HG03196 (cell line): ENCODE results near the gene CTRB1.

ENCODE experiments used
- ATAC-seq: cut with Tn5 transposase; IDR thresholded peaks from one replicate; pipeline ENCODE4 v1.9.1; 2021; ENCODE audit not compliant: unreplicated experiment

The CTRB1 gene

DNA sequence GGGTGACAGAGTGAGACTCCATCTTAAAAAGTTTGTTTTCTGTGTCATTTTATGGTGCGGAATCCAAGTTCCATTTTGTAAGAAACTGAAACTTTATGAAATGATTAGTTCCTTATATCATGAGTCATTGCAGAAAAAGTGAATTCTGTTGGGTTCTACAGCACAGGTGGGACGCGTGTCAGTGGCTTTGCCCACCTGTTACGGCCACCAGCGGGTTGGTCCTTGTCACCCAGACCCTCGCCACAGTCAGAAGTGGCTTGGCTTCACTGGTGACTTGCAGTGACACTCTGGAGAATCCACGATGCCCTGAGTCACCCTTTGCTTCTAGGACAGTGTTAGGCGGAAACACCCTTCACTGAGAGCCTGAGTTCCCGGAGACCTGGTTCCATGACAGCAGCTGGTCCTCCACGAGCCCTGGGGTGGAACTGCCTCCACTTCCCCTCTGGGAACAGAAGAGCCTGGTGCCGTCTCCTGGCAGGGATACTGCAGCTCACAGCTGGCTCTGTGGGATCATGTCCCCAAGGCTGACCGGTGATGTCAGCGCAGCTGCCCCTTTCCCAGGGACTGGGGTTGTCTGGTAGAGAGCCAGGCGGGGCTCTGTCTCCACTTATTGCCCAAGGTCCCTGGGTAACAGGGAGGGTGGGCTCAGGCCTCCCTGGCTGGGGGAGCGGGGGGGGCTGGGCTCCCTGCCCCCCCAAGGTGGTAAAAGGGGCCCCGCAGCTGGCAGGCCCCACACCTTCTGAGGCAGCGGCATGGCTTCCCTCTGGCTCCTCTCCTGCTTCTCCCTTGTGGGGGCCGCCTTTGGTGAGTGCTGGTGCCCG, at the start of gene CTRB1:
Gene CTRB1, plus strand, starts transcription at position 733 of the 821 bp plus-strand sequence. Its CDS starts 20 bp downstream, at position 753.
- no peak for ATAC-seq

DNA sequence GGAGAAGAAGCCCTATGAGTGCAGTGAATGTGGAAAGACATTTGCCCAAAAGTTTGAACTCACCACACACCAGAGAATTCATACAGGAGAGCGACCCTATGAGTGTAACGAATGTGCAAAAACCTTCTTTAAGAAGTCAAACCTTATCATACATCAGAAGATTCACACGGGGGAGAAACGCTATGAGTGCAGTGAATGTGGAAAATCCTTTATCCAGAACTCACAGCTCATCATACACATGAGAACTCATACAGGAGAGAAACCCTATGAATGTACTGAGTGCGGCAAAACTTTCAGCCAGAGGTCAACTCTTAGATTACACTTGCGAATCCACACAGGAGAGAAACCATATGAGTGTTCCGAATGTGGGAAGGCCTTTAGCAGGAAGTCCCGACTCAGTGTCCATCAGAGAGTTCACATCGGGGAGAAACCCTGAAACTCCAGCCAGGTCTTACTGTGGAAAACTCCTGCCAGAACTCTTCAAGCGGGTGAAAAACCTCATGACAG, 48.8 kb upstream of the CTRB1 start:
- ATAC-seq, result no peak

DNA sequence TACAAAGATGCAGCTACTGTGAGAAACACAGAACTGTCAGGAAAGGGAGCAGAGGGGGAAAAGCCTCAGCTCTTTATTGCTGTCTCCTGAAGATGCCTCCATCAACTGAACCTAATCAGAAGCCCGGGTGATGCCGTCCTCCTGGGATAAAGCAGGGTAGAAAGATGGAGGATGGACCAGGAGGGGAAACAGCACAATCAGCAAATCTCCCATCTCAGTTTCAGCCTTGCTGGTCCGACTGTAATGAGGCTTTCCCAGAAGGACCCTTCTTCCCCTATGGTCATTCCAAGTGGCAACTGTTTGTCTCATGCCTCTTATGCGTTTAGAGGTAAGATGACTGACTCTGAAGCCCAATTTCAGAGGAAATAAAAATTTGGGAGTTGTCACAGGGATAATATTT, 46.2 kb upstream of the CTRB1 start:
- ATAC-seq, result no peak

DNA sequence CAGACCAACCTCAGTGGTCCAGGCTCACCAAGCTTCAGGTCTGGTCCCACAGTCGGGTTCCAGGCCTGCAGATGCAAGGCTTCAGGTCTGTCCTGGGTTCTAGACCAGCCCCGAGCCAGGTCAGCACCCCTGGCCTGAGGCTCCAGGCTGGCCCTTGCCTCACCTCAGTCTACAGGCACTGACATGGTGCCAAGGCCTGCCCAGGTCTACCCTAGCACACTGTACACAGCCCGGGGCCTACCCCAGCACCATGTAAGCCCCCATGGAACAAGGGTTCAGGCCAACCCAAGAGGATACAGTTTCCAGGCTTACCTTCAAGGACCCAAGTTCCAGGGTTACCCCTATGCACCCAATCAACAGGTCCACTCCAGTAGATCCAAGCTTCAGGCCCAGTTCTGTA, 43.7 kb upstream of the CTRB1 start:
- ATAC-seq, result no peak

DNA sequence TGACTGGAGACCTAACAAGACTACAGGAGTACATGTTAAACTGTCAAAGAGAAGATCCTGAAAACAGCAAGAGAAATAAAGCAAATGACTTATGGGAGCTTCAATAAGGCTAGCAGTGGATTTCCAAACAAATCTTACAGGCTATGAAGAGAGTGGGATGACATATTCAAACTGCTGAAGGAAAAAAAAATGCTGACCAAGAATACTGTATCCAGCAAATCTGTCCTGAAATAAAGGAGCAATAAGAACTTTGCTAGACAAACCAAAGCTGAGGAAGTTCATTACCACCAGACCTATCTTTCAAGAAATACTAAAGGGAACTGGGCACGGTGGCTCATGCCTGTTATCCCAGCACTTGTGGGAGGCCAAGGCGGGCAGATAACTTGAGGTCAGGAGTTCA, 41.9 kb upstream of the CTRB1 start:
- no peak for ATAC-seq

DNA sequence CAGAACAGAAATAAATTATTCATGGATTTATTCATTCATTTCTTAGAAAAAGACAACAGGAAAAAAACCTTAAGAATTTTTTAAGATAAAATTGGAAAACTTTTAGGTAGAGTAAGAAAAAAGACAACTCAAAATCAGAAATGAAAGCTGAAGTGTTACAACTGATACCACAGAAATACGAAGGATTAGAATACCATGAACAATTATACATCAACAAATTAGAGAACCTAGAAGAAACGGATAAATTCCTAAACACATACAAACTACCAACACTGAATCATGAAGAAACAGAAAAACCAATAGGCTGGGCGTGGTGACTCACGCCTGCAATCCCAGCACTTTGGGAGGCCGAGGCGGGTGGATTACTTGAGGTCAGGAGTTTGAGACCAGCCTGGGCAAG, 39.6 kb upstream of the CTRB1 start:
- ATAC-seq, result no peak

DNA sequence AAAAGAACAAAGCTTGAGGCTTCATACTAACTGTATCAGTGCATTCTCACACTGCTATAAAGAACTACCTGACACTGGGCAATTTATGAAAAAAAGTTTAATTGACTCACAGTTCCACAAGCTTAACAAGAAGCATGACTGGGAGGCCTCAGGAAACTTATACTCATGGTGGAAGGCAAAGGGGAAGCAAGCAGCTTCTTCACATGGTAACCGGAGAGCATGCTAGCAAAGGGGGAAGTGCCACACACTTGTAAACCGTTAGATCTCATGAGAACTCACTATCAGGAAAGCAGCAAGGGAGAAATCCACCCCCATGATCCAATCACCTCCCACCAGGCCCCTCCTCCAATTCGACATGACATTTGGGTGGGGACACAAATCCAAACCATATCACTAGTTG, 37.2 kb upstream of the CTRB1 start:
- no peak for ATAC-seq

DNA sequence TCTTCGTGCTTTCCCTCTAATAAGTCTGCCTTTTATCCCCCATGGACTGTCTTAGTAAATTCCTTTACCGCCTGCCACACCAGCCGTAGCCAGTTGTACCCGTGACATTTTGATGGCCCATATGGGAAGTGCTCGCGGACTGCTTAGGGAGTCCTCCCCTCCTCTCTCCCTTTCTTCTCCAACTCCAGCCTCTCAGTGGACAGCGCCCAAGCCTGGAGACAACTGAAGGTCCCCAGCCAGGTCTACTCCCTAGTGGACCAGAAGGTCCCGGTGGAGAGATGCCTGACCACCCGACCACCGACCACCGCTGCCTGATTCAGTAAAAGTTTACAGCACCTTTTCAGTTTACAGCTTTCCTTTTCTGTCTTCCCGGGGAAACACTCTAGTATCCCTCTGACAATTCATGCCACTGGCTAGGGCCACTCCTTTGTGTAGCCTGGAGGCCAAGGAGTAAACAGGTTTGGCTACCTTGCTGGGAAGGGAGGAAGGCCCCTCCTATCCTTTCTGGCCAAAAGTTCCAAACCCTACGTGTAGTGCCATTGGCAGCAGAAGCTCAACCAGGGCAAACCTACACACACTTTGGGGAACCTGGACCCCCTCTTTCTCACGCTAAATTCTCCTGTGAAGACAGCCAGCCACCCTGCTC, 29.8 kb upstream of the CTRB1 start:
- no peak for ATAC-seq

DNA sequence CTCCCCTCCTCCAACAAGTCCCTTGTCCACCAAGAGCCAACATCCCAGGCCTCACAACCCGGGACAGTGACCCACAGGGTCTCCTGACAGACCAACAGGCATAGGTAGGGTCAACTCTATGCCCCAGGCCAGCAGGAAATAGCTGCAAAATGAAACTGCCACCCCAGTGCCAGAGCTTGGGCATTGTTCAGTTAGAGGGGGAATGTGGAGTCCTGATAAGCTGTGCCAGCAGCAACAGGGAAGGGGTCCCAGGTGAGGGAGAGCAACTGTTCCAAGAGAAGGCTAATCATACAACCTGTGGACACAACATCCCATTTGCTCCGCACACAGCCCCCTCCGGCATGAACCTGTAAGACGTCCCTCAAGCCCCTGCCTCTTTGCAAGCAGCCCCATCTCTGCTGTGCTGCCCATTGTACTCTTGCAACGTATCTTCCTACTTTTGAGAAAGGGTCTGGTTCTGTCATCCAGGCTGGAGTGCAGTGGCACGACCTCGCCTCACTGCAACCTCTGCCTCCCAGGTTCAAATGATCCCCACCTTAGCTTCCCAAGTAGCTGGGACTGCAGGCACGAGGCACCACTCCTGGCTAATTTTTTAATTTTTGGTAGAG, 29.0 kb upstream of the CTRB1 start:
- ATAC-seq, result no peak

DNA sequence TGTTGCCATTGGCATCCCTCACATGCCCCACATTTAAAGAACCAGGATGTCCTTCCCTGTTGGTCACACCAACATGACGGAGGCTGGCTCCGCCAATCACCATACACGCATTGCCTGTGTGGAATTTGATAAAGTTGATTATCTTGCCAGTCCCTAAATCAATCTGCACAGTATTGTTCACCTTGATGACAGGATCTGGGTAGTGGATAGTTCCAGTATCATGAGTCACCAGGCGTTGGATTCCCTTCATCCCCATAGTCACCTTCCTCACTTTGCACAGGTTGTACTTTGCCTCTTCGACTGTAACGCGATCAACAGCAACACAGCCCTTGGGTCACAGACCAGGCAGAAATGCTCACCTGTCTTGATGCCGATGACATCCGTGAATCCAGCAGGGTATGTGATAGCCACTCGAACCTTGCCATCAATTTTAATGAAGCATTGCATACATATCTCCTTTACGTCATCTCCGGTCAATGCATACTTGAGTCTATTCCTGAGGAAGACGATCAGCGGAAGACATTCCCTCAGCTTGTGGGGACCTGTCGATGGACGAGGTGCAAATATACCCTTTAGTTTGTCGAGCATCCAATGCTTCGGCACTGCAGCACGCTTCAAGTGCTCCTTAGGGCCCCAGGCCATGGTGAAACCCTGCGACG, 26.1 kb upstream of the CTRB1 start:
- ATAC-seq, result no peak

DNA sequence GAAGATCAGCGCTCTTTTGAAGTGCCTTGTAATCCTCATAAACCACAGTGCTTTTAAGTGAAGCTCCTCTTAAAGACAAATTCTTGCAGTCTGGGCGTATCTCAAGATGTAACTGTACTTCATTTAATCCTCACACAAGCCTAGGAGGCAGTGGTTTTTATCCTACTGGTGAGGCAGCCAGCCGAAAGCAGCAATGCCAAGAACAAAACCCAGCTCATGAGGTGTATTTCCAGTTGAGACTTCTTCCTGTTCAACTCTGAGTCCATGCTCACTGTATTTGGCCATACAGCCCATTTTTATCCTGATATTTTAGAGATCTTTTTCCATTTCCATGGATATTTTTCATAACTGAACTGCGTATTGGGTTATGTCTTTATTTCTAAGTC, 25.5 kb upstream of the CTRB1 start:
- ATAC-seq, result no peak

DNA sequence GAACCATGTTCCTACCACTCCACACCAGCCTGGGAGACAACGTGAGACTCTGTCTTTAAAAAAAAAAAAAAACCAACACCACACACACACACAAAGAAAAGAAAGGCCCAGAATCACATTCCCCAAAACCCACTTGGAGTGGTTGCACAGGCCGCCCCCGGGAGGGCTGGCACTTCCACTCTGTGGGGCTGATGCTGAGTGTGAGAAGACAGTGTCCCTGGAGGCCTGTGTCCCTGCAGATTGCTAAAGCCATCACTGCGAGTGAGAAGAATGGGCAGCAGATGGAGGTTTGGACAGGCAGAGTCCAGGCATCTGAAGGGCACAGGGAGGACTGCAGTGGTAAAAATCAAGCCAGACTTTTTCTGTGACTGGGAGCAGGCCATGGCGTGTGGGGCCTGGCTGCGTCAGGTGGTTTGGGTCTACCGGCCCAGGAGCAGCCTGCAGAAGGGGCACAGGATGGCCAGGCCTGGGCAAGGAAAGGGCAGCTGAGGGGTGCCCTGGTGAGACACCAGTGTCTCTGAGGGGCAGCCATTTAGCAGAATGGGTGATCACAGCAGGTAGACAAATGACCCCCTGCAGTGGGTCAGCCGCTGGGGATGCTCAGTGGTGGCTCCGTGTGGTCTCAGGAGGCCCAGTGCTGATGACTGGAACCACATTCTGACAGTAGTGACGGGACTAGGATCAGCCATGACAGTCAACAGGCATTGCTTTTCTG, 24.9 kb upstream of the CTRB1 start:
- no peak for ATAC-seq

DNA sequence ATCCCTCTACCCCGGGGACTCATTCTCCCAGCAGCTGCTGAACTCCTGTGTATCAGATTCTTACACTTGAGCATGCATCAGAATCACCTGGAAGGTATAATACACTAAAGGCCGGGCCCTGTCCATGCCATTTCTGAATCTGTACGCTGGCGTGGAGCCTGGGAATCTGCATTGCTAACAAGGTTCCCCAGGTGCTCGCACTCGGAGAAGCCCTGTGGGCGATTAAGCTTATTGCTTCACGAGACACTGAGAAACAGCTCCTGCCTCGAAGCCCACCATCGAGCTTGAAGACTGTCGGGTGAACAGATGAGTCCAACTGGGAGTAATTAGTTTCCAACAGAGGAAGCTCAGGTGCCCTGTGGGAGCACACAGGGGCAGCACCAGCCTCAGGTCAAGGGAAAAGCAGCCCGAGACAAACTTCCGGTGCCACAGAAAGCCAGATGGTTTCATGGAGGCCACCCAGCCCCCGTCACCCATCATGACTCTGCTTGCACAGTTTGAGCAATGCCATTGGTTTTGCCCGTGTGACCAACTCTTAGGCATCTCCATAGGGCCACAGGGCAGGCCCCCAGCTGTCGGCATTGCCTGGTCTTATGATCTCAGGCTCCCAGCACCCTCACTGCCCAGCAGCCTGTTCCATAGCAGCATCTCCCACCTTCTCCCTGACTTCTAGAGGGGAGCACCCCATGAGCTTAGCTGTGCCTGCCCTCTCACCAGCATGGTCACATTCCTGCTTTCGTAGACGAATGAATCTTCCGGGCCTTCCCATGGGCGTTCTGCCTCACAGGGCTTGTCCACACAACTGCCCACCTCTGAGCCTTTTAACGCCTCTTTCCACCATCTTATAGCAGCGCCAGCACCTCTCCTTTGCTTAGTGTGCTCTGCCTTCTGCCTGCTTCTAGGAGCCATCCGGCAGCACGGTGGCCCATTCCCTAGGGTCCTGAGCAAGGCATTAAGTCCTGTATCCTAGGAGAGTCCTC, 22.7 kb upstream of the CTRB1 start:
- ATAC-seq, result no peak

DNA sequence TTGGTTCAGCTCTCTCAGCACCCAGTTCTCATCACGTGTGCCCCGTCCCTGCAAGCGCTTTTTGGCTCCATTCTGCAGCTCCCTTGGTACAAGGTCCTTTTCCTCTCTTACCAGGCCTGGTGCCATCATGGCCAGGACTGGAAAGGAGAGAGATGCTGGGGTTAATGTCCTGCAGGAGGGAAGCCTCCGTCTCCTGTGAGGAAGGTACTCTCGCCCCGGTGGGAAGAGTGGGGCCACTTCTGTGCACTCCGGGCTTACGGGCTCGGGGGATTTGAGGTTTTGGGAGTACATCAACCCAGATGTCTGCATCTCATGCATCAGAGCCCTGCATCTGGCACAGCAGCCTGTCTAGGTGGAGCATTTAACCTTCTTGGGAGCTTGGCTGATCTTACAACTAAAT, 22.0 kb upstream of the CTRB1 start:
- ATAC-seq, result no peak

DNA sequence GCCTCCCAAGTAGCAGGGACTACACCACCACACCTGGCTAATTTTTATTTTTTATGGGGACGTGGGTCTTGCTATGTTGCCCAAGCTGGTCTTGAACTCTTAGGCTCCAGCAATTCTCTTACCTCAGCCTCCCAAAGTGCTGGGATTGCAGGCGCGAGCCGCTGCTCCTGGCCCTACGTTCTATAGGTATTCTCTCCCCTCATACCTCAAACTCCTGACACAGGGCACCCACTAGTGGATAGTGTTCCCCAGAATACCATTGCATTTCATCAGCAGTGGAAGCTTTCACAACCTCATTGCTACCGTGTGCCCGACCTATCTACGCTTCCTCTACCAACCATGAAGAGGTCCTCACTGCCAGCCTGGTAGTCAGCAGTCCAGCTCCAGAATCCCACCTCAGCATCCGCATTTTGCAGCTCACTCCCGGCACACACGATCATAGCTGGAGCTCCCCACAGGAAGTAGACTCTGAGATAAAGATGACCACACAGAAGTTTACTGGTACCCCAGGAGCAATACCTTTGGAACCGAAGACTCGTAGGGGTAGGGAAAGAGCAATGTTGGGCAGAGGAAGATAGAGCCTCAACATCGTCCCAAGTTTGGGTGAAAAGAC, 21.2 kb upstream of the CTRB1 start:
- no peak for ATAC-seq

DNA sequence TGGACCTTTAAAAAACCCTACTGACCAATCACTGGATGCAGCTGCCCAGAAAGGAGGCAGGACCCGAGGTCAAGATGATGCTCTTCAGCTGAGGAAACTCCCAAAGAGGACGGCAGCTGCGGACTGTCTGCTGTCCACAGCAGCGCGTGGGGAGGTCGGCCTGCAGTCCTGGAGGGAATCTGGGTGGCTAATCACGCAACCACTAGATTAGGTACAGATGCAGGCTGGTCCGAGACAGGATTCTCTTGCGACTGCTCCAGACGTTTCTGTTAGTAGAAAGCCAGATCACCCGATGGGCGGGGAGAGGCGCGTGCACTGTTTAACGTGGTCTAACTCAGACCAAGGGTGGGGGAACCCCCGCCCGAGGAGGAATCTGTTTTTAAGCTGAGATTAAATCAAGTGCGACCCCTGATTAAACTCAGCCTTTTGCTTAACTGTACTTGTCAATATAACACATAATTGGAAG, 20.6 kb upstream of the CTRB1 start:
- no peak for ATAC-seq

DNA sequence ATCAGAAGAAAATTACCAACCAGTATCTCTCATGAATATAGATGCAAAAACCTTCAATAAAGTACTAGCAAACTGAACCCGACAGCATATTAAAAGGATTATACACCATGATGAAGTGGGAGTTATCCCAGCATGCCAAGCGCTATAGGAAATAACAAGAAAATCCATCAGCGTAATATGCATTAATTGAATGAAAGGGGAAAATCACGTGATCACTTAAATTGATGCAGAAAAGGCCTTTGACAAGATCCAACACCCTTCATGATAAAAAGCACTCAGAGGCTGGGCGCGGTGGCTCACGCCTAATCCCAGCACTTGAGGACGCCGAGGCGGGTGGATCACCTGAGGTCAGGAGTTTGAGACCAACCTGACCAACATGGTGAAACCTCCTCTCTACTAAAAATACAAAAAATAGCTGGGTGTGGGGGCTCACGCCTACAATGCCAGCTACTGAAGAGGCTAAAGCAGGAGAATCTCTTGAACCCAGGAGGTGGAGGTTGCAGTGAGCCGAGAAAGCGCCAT, 16.7 kb upstream of the CTRB1 start:
- ATAC-seq, result no peak

DNA sequence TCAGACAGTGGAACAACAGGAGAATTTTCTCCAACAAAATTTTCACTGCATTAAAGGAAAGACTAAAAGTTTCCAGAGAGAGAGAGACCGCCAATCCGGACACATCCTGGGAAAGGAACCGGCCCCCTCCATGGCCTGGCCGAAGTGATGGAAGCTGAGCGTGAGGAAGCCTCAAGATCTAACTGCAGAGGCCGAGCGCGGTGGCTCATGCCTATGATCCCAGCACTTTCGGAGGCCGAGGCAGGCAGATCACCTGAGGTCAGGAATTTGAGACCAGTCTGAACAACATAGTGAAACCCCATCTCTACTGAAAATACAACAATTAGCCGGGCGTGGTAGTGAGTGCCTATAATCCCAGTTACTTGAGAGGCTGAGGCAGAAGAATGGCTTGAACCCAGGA, 15.7 kb upstream of the CTRB1 start:
- ATAC-seq, result no peak
